ENCODE measurements around the gene CHDH. TPM values are rescaled to one million over a fixed set of nuclear protein-coding genes. Genes with fewer than 3 reads are reported as not detected.

The CHDH gene, protein sequence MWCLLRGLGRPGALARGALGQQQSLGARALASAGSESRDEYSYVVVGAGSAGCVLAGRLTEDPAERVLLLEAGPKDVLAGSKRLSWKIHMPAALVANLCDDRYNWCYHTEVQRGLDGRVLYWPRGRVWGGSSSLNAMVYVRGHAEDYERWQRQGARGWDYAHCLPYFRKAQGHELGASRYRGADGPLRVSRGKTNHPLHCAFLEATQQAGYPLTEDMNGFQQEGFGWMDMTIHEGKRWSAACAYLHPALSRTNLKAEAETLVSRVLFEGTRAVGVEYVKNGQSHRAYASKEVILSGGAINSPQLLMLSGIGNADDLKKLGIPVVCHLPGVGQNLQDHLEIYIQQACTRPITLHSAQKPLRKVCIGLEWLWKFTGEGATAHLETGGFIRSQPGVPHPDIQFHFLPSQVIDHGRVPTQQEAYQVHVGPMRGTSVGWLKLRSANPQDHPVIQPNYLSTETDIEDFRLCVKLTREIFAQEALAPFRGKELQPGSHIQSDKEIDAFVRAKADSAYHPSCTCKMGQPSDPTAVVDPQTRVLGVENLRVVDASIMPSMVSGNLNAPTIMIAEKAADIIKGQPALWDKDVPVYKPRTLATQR
- polyA plus RNA-seq = under 1 TPM; 0.46 to 0.53 TPM

GRCh38 chr3:53846134-53846850 is at the start of gene CHDH, which contains the start of gene IL17RB:
TSS of gene CHDH (minus strand) at chr3:53846419. CDS start at chr3:53824008, 22,411 bp downstream.
TSS of gene IL17RB (plus strand) at chr3:53846568. CDS start at chr3:53846589, 21 bp downstream.
- Histone ChIP-seq H3K36me3 (ENCODE audit: control insufficient read depth in 2 of 2, insufficient read depth in 2 of 2, low read length in 1 of 2) (no peaks in the 10 kb centered on the region), H3K4me1 (ENCODE audit: control insufficient read depth in 2 of 2, insufficient read depth in 2 of 2, low read length in 1 of 2) (peaks cover 3 to 10% of the 10 kb centered on the region in 2 donors), H3K4me3 (ENCODE audit: low read depth in 1 of 2, low read length in 2 of 2) (peak within 1 kb of the TSS; percentile 54 to 78), H3K27ac (ENCODE audit: low read depth in 2 of 2, low read length in 1 of 2) (peak within 1 kb of the TSS in 1 of 2 donors; percentile 17), H3K9me3 (ENCODE audit: control insufficient read depth in 2 of 2, insufficient read depth in 1 of 2, low read depth in 1 of 2, low read length in 1 of 2) (no peaks in the 10 kb centered on the region), H3K27me3 (ENCODE audit: control insufficient read depth in 1 of 2, insufficient read depth in 2 of 2, low read length in 2 of 2) (no peaks in the 10 kb centered on the region)
- 1 to 2% methylated on average over 86 to 91 of the region's 91 CpGs for WGBS, 2 donors

DNA sequence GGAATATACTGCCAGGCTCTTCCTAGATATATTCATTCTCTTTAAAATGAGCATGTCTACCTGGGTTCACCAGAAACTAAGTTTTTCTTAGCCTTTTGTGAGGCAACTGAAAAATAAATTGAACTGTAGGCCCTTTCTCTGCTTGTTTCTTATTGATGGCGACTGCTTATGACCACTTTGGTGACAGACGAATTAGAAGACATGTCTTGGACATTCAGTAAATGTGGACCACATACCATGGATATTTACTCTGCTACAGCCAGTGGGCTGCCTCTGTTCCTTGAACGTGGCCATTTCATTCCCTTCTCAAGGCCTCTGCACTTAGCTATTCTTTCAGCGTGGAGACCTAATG is 46.0 kb upstream of the CHDH start:
- Histone ChIP-seq H3K4me1 (ENCODE audit: control insufficient read depth in 2 of 2, insufficient read depth in 2 of 2, low read length in 1 of 2) (no peaks in the 10 kb centered on the region), H3K36me3 (ENCODE audit: control insufficient read depth in 2 of 2, insufficient read depth in 2 of 2, low read length in 1 of 2) (no peaks in the 10 kb centered on the region), H3K27ac (ENCODE audit: low read depth in 2 of 2, low read length in 1 of 2) (peak overlapping the region; percentile 78 to 97), H3K9me3 (ENCODE audit: control insufficient read depth in 2 of 2, insufficient read depth in 1 of 2, low read depth in 1 of 2, low read length in 1 of 2) (no peaks in the 10 kb centered on the region), H3K4me3 (ENCODE audit: low read depth in 1 of 2, low read length in 2 of 2) (peak overlapping the region; percentile 27 to 37), H3K27me3 (ENCODE audit: control insufficient read depth in 1 of 2, insufficient read depth in 2 of 2, low read length in 2 of 2) (no peaks in the 10 kb centered on the region)
- WGBS, 2 donors = 53 to 62% methylated on average over 4 of the region's 4 CpGs

- H3K27ac ChIP-seq (ENCODE audit: low read depth in 2 of 2, low read length in 1 of 2) = peak within 1 kb of the TSS; percentile 94 to 97
- H3K4me3 ChIP-seq (ENCODE audit: low read depth in 1 of 2, low read length in 2 of 2) = peak within 1 kb of the TSS; percentile 74 to 77
- H3K27me3 ChIP-seq (ENCODE audit: control insufficient read depth in 1 of 2, insufficient read depth in 2 of 2, low read length in 2 of 2) = no peaks in the 10 kb centered on the region
- WGBS, 2 donors = 0% methylated on average over 65 to 73 of the region's 73 CpGs
- no peaks in the 10 kb centered on the region for H3K4me1 ChIP-seq (ENCODE audit: control insufficient read depth in 2 of 2, insufficient read depth in 2 of 2, low read length in 1 of 2)
- H3K36me3 ChIP-seq (ENCODE audit: control insufficient read depth in 2 of 2, insufficient read depth in 2 of 2, low read length in 1 of 2) = no peaks in the 10 kb centered on the region
- H3K9me3 ChIP-seq (ENCODE audit: control insufficient read depth in 2 of 2, insufficient read depth in 1 of 2, low read depth in 1 of 2, low read length in 1 of 2) = no peaks in the 10 kb centered on the region
These were observed 45.5 kb upstream of the CHDH start, which contains the start of gene SELENOK for GRCh38 chr3:53891497-53892285. TSS of gene SELENOK (minus strand) at chr3:53891859.

- H3K4me1 ChIP-seq (ENCODE audit: control insufficient read depth in 2 of 2, insufficient read depth in 2 of 2, low read length in 1 of 2) = no peaks in the 10 kb centered on the region
- no peaks in the 10 kb centered on the region for H3K27me3 ChIP-seq (ENCODE audit: control insufficient read depth in 1 of 2, insufficient read depth in 2 of 2, low read length in 2 of 2)
- H3K4me3 ChIP-seq (ENCODE audit: low read depth in 1 of 2, low read length in 2 of 2) = peak overlapping the region; percentile 74 to 77
- H3K36me3 ChIP-seq (ENCODE audit: control insufficient read depth in 2 of 2, insufficient read depth in 2 of 2, low read length in 1 of 2) = peaks cover 0 to under 1% of the 10 kb centered on the region in 2 donors
- no peaks in the 10 kb centered on the region for H3K9me3 ChIP-seq (ENCODE audit: control insufficient read depth in 2 of 2, insufficient read depth in 1 of 2, low read depth in 1 of 2, low read length in 1 of 2)
- WGBS, 2 donors = 4% methylated on average over 21 of the region's 21 CpGs
- H3K27ac ChIP-seq (ENCODE audit: low read depth in 2 of 2, low read length in 1 of 2) = peak overlapping the region; percentile 94 to 96
These were observed 44.7 kb upstream of the CHDH start for GRCh38 chr3:53890726-53891475.

DNA sequence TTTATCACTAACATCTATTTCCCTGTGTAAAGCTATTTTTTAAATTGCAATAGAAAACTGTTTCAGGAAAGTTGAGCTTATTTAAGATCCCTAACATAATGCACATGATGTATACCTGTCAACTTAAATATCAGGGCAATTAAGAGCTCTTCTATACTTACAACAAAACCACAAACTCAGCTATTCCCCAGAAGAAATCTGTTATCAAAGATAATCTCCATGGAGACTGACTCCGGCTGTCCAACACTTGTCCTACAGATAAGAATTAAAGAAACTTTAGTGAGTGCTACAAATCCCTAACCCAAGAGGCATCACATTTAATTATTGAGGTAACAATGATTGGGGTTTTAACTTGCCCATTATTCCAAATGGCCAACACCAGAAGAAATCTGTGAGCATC is 42.0 kb upstream of the CHDH start:
- Histone ChIP-seq H3K27me3 (ENCODE audit: control insufficient read depth in 1 of 2, insufficient read depth in 2 of 2, low read length in 2 of 2) (no peaks in the 10 kb centered on the region), H3K4me3 (ENCODE audit: low read depth in 1 of 2, low read length in 2 of 2) (no peak overlapping the region), H3K4me1 (ENCODE audit: control insufficient read depth in 2 of 2, insufficient read depth in 2 of 2, low read length in 1 of 2) (no peaks in the 10 kb centered on the region), H3K27ac (ENCODE audit: low read depth in 2 of 2, low read length in 1 of 2) (no peak overlapping the region), H3K36me3 (ENCODE audit: control insufficient read depth in 2 of 2, insufficient read depth in 2 of 2, low read length in 1 of 2) (peaks cover 2 to 4% of the 10 kb centered on the region in 2 donors), H3K9me3 (ENCODE audit: control insufficient read depth in 2 of 2, insufficient read depth in 1 of 2, low read depth in 1 of 2, low read length in 1 of 2) (no peaks in the 10 kb centered on the region)
- WGBS, 2 donors = 80 to 94% methylated on average over 1 of the region's 1 CpG

- H3K27me3 ChIP-seq (ENCODE audit: control insufficient read depth in 1 of 2, insufficient read depth in 2 of 2, low read length in 2 of 2) = no peaks in the 10 kb centered on the region
- no peak overlapping the region for H3K4me3 ChIP-seq (ENCODE audit: low read depth in 1 of 2, low read length in 2 of 2)
- H3K36me3 ChIP-seq (ENCODE audit: control insufficient read depth in 2 of 2, insufficient read depth in 2 of 2, low read length in 1 of 2) = peaks cover 2 to 4% of the 10 kb centered on the region in 2 donors
- no peak overlapping the region for H3K27ac ChIP-seq (ENCODE audit: low read depth in 2 of 2, low read length in 1 of 2)
- H3K9me3 ChIP-seq (ENCODE audit: control insufficient read depth in 2 of 2, insufficient read depth in 1 of 2, low read depth in 1 of 2, low read length in 1 of 2) = no peaks in the 10 kb centered on the region
- no peaks in the 10 kb centered on the region for H3K4me1 ChIP-seq (ENCODE audit: control insufficient read depth in 2 of 2, insufficient read depth in 2 of 2, low read length in 1 of 2)
These were observed 41.2 kb upstream of the CHDH start for GRCh38 chr3:53887446-53887845.

- no peaks in the 10 kb centered on the region for H3K27me3 ChIP-seq (ENCODE audit: control insufficient read depth in 1 of 2, insufficient read depth in 2 of 2, low read length in 2 of 2)
- H3K9me3 ChIP-seq (ENCODE audit: control insufficient read depth in 2 of 2, insufficient read depth in 1 of 2, low read depth in 1 of 2, low read length in 1 of 2) = no peaks in the 10 kb centered on the region
- no peak overlapping the region for H3K4me3 ChIP-seq (ENCODE audit: low read depth in 1 of 2, low read length in 2 of 2)
- 84 to 87% methylated on average over 3 of the region's 3 CpGs for WGBS, 2 donors
- no peak overlapping the region for H3K27ac ChIP-seq (ENCODE audit: low read depth in 2 of 2, low read length in 1 of 2)
- H3K36me3 ChIP-seq (ENCODE audit: control insufficient read depth in 2 of 2, insufficient read depth in 2 of 2, low read length in 1 of 2) = peaks cover 2 to 4% of the 10 kb centered on the region in 2 donors
- peaks cover 3 to 8% of the 10 kb centered on the region in 2 donors for H3K4me1 ChIP-seq (ENCODE audit: control insufficient read depth in 2 of 2, insufficient read depth in 2 of 2, low read length in 1 of 2)
These were observed 39.0 kb upstream of the CHDH start for GRCh38 chr3:53885239-53885638.

DNA sequence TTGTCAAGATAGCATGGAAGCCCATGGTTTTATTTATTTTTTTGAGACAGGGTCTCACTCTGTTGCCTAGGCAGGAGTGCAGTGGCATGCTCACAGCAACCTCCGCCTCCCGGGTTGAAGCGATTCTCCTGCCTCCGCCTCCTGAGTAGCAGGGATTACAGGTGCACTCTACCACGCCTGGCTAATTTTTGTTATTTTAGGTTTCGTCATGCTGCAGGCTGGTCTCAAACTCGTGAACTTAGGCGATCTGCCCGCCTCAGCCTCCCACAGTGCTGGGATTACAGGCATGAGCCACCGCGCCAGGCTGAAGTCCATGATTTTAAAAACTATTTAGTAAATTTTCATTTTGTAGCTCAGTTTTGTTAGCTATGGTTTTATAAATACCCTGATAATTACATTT is 38.4 kb upstream of the CHDH start:
- H3K27ac ChIP-seq (ENCODE audit: low read depth in 2 of 2, low read length in 1 of 2) = no peak overlapping the region
- 95 to 97% methylated on average over 11 of the region's 11 CpGs for WGBS, 2 donors
- peaks cover 2 to 4% of the 10 kb centered on the region in 2 donors for H3K36me3 ChIP-seq (ENCODE audit: control insufficient read depth in 2 of 2, insufficient read depth in 2 of 2, low read length in 1 of 2)
- H3K4me1 ChIP-seq (ENCODE audit: control insufficient read depth in 2 of 2, insufficient read depth in 2 of 2, low read length in 1 of 2) = peaks cover 3 to 8% of the 10 kb centered on the region in 2 donors
- H3K27me3 ChIP-seq (ENCODE audit: control insufficient read depth in 1 of 2, insufficient read depth in 2 of 2, low read length in 2 of 2) = no peaks in the 10 kb centered on the region
- no peaks in the 10 kb centered on the region for H3K9me3 ChIP-seq (ENCODE audit: control insufficient read depth in 2 of 2, insufficient read depth in 1 of 2, low read depth in 1 of 2, low read length in 1 of 2)
- H3K4me3 ChIP-seq (ENCODE audit: low read depth in 1 of 2, low read length in 2 of 2) = no peak overlapping the region
